Endothelial cell of umbilical vein (primary cell): Measurements from ENCODE around the gene PCF11. TPM values are rescaled to one million over a fixed set of nuclear protein-coding genes. Genes with fewer than 3 reads are reported as not detected.

Experiments
- BruUV-seq: library from RNA; stranded (reverse); fragments of 400-500 nt; replicated peaks from 2 replicates; lab custom pipeline; 2021; lab: Mats Ljungman, UMichigan
- CTCF ChIA-PET: fragments of 300-600, 350-600 bp; sonication (Branson Sonifier 250); formaldehyde crosslinking; loops from one replicate; lab custom pipeline; 2021; ENCODE audit warnings: antibody characterized with exemption, inconsistent platforms; lab: Charles Lee
- POLR2A ChIA-PET: fragments of 300-600, 350-600 bp; sonication (Branson Sonifier 250); formaldehyde crosslinking; loops from one replicate; lab custom pipeline; 2021; ENCODE audit warnings: antibody characterized with exemption, inconsistent platforms; lab: Charles Lee
- DNase-seq: peaks from one replicate; pipeline ENCODE4 v3.0.0-alpha.2; 2011; ENCODE audit warnings: low read depth, low spot score
- FAIRE-seq: peaks from 2 replicates; lab custom pipeline; 2011; peaks lifted over from hg19 to GRCh38; lab: Jason Lieb, UNC
- H2AFZ ChIP-seq: 2 replicates; pipeline ENCODE4 v1.6.0; 2012; ENCODE audit warnings: low read depth, low read length, control low read depth, inconsistent platforms
- H3K27ac ChIP-seq: 2 replicates; pipeline ENCODE4 v1.5.1; 2011; ENCODE audit warnings: low read depth, mild to moderate bottlenecking, control low read depth, low read length, moderate library complexity; ENCODE audit not compliant: insufficient read depth
- H3K27me3 ChIP-seq, 2 experiments: 2 replicates each; pipeline versions ENCODE4 v1.6.0 to v1.6.1; 2011; ENCODE audit warnings: low read length in 2 of 2, mixed read lengths in 1 of 2; ENCODE audit not compliant: control insufficient read depth in 2 of 2, insufficient read depth in 2 of 2
- H3K36me3 ChIP-seq, 2 experiments: 2 replicates in 1 of 2; 3 replicates in 1 of 2; pipeline ENCODE4 v1.5.1; 2011; ENCODE audit warnings: low read length in 2 of 2, mild to moderate bottlenecking in 1 of 2, moderate library complexity in 1 of 2; ENCODE audit not compliant: control insufficient read depth in 2 of 2, insufficient read depth in 2 of 2; ENCODE audit errors: extremely low read depth in 1 of 2
- H3K4me1 ChIP-seq: 3 replicates; pipeline ENCODE4 v1.5.1; 2011; ENCODE audit warnings: mild to moderate bottlenecking, low read length; ENCODE audit not compliant: control insufficient read depth, insufficient read depth; ENCODE audit errors: extremely low read depth
- H3K4me2 ChIP-seq: 2 replicates; pipeline ENCODE4 v1.6.1; 2011; ENCODE audit warnings: low read length, control low read depth, mixed read lengths; ENCODE audit not compliant: insufficient read depth
- H3K4me3 ChIP-seq, 3 experiments: fragments of 200-600 bp in 1 of 3; sonication (generic), shearing (Covaris generic) in 1 of 3; replicated peaks in 1 of 3; 2 replicates each; pipeline ENCODE4 v1.5.1; 2011 to 2016; ENCODE audit warnings: control low read depth in 3 of 3, low read length in 3 of 3, mild to moderate bottlenecking in 2 of 3, inconsistent platforms in 1 of 3, low read depth in 1 of 3, moderate library complexity in 1 of 3; ENCODE audit not compliant: insufficient read depth in 1 of 3
- H3K79me2 ChIP-seq: 2 replicates; pipeline ENCODE4 v1.6.0; 2012; ENCODE audit warnings: low read length, inconsistent platforms; ENCODE audit not compliant: control insufficient read depth, insufficient read depth
- H3K9ac ChIP-seq: replicated peaks from 2 replicates; pipeline ENCODE3; 2011; ENCODE audit warnings: low read length, control low read depth; ENCODE audit not compliant: insufficient read depth; ENCODE audit errors: extremely low read depth
- H3K9me1 ChIP-seq: replicated peaks from 3 replicates; pipeline ENCODE4 v1.6.0; 2011; ENCODE audit warnings: mild to moderate bottlenecking, low read length; ENCODE audit not compliant: control insufficient read depth, insufficient read depth; ENCODE audit errors: extremely low read depth
- H3K9me3 ChIP-seq: replicated peaks from 2 replicates; pipeline ENCODE4 v1.5.1; 2012; ENCODE audit warnings: low read length, inconsistent platforms; ENCODE audit not compliant: control insufficient read depth, insufficient read depth
- H4K20me1 ChIP-seq: replicated peaks from 2 replicates; pipeline ENCODE3; 2011; ENCODE audit warnings: mild to moderate bottlenecking, low read length; ENCODE audit not compliant: control insufficient read depth, insufficient read depth; ENCODE audit errors: extremely low read depth
- CTCF ChIP-seq, 2 donors: IDR thresholded peaks; 1 replicate in 1 of 2; 2 replicates in 1 of 2; pipeline ENCODE4 v1.5.1; 2011; ENCODE audit warnings: low read length in 2 of 2, mild to moderate bottlenecking in 2 of 2, moderate library complexity in 2 of 2, control low read depth in 1 of 2, inconsistent platforms in 1 of 2, low read depth in 1 of 2; ENCODE audit not compliant: insufficient read depth in 1 of 2; ENCODE audit errors: extremely low read depth in 1 of 2
- EZH2 ChIP-seq: IDR thresholded peaks from 2 replicates; pipeline ENCODE4 v1.6.1; 2012; ENCODE audit warnings: borderline replicate concordance, low read depth, mild to moderate bottlenecking, moderate library complexity, low read length, inconsistent platforms; ENCODE audit not compliant: severe bottlenecking
- FOS ChIP-seq: IDR thresholded peaks from 2 replicates; pipeline ENCODE4 v1.6.1; 2011; ENCODE audit warnings: mild to moderate bottlenecking, low read length, moderate library complexity, borderline replicate concordance; ENCODE audit not compliant: insufficient read depth
- GATA2 ChIP-seq: IDR thresholded peaks from 2 replicates; pipeline ENCODE4 v1.7.0; 2011; ENCODE audit warnings: low read depth, mild to moderate bottlenecking, moderate library complexity, mixed read lengths, low read length; ENCODE audit not compliant: insufficient read length, insufficient read depth
- JUN ChIP-seq: IDR thresholded peaks from 2 replicates; pipeline ENCODE4 v1.6.1; 2011; ENCODE audit warnings: borderline replicate concordance, low read depth; ENCODE audit not compliant: insufficient read length, insufficient read depth
- MYC ChIP-seq: IDR thresholded peaks from one replicate; pipeline ENCODE4 v1.6.1; 2011; ENCODE audit warnings: mild to moderate bottlenecking, low read depth, low read length
- POLR2A ChIP-seq: IDR thresholded peaks from 2 replicates; pipeline ENCODE4 v1.6.1; 2012; ENCODE audit warnings: low read depth, mild to moderate bottlenecking, control low read depth, low read length
- POLR2AphosphoS5 ChIP-seq: IDR thresholded peaks from 2 replicates; pipeline ENCODE4 v1.6.1; 2012; ENCODE audit warnings: low read depth, mild to moderate bottlenecking, control low read depth, low read length, moderate library complexity; ENCODE audit not compliant: insufficient read depth
- dilution Hi-C: fragments of 300-500 bp; cut with MboI; formaldehyde crosslinking; loops from one replicate; pipeline ENCODE4 v1.15.0; 2019; ENCODE audit warnings: low sequenced_read_pairs; ENCODE audit not compliant: extremely low pct_ligation_motif_present
- intact Hi-C: fragments of 100-400 bp; cut with micrococcal nuclease; formaldehyde crosslinking; loops from one replicate; pipeline ENCODE4 v1.10.0; 2022
- polyA plus RNA-seq, 4 experiments: library from polyadenylated mRNA; depleted of rRNA in 3 of 4; stranded (reverse) in 3 of 4; unstranded in 1 of 4; fragments of >200 nt; gene quantifications; 2 replicates each; pipeline versions ENCODE4 v1.2.1 to v1.2.3, GENCODE V29; 2011 to 2012; ENCODE audit warnings: missing spikeins in 1 of 4
- total RNA-seq: library from RNA; stranded (reverse); gene quantifications from 2 replicates; pipeline ENCODE4 v1.2.3, GENCODE V29; 2021
- TF ChIP-seq, protein P1 (sequence below): IDR thresholded peaks from 2 replicates; pipeline ENCODE4 v1.6.1; 2011; ENCODE audit not compliant: insufficient read depth, insufficient read length

PCF11 gene
- total and polyA plus RNA-seq, 2 donors (not counting 3 experiments of a cell fraction or from before 2014, with no cell fraction given): 38.0 to 51.2 TPM

- intact Hi-C loops: no loop called here
- Histone ChIP-seq H3K9ac (no peak overlapping the region), H3K9me1 (no peaks in the 10 kb centered on the region), H3K4me1 (peaks cover 3% of the 10 kb centered on the region), H3K27me3 (no peaks in the 10 kb centered on the region), H3K4me2 (no peak overlapping the region), H3K36me3 (no peaks in the 10 kb centered on the region), H3K9me3 (no peaks in the 10 kb centered on the region), H4K20me1 (no peaks in the 10 kb centered on the region), H3K27ac (no peak overlapping the region), H2AFZ (no peak overlapping the region), H3K4me3 (no peak overlapping the region), H3K79me2 (no peaks in the 10 kb centered on the region)
- no peak for TF ChIP-seq CTCF (IDR thresholded peaks at IDR 0.05; ENCODE audit: extremely low read depth in 1 of 2, insufficient read depth in 1 of 2, low read depth in 1 of 2, low read length in 2 of 2)
- no peak for TF ChIP-seq POLR2AphosphoS5
- TF ChIP-seq EZH2: no peak
- no peak for TF ChIP-seq MYC
- TF ChIP-seq JUN: no peak
- TF ChIP-seq FOS: no peak
- TF ChIP-seq GATA2: no peak
- TF ChIP-seq POLR2A: no peak
- TF ChIP-seq, protein P1, sequence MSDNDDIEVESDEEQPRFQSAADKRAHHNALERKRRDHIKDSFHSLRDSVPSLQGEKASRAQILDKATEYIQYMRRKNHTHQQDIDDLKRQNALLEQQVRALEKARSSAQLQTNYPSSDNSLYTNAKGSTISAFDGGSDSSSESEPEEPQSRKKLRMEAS: no peak
- DNase-seq: no peak
- POLR2A ChIA-PET: no interaction called here
- BruUV-seq: no TSS peak
- dilution Hi-C loops: no loop called here
- CTCF ChIA-PET: interaction anchor here (0.7 kb wide), 1 partner anchor 10 kb away, joined by 3 read pairs; no protein-coding TSS in a partner anchor
- no peak for FAIRE-seq
Observed at GRCh38 chr11:83120327-83120726, 36.6 kb upstream of the PCF11 start.
